Rectal smooth muscle tissue (tissue), 1 donor: ENCODE measurements around the gene AGAP1.

Source experiments
- H3K27ac ChIP-seq: one replicate; pipeline ENCODE4 v1.7.0; 2013; ENCODE audit warnings: low read depth, low read length, inconsistent platforms
- H3K27me3 ChIP-seq: one replicate; pipeline ENCODE4 v1.7.0; 2013; ENCODE audit warnings: low read length; ENCODE audit not compliant: control insufficient read depth, insufficient read depth
- H3K36me3 ChIP-seq: one replicate; pipeline ENCODE4 v1.7.0; 2013; ENCODE audit warnings: low read length; ENCODE audit not compliant: control insufficient read depth, insufficient read depth
- H3K4me1 ChIP-seq: one replicate; pipeline ENCODE4 v1.7.0; 2013; ENCODE audit warnings: low read length; ENCODE audit not compliant: control insufficient read depth, insufficient read depth
- H3K4me3 ChIP-seq: one replicate; pipeline ENCODE4 v1.7.0; 2013; ENCODE audit warnings: low read length
- H3K9ac ChIP-seq: one replicate; pipeline ENCODE4 v1.7.0; 2013; ENCODE audit warnings: low read length

AGAP1 gene

DNA sequence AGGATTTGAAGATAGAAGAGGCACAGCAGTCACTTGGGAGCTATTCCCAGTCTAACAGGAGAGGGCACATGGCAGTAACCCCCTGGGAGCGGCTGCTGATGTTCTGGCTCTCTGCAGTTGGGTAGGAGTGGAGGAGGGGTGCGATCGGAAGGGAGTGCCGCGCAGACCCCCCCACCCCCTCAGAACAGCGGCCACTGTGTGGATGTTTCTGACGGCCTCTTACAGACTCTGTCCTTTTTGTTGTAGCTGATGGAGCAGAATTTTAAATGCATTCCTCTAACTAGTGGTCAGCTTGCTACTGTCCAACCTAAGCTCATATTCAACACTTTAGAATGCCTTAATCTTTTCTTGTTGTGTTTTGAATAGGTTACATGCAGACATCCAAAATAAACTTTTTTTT is 127.9 kb downstream of the AGAP1 start:
- H3K4me3 ChIP-seq = no peak overlapping the region
- no peak overlapping the region for H3K27ac ChIP-seq
- H3K36me3 ChIP-seq = no peaks in the 10 kb centered on the region
- H3K4me1 ChIP-seq = peaks cover 2% of the 10 kb centered on the region
- no peak overlapping the region for H3K9ac ChIP-seq
- H3K27me3 ChIP-seq = no peaks in the 10 kb centered on the region

DNA sequence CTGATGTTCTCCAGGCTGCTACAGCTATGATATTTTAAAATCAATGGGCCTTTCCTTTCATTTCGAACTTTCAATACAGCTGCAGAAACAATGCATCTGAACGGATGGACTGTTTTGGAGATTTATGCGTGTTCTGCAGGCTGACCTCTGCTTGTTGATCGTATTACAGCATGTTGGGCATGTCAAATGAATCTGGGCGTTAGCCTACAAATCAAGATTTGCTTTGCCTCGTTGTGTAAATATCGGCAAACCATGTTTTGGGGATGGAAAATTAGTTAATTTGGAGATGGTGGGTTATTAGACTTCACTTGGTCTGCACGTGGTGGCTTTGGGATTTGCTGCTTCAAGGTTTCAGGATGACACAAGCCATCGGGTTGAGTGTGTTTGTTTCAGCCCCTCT is 129.3 kb downstream of the AGAP1 start:
- no peak overlapping the region for H3K9ac ChIP-seq

DNA sequence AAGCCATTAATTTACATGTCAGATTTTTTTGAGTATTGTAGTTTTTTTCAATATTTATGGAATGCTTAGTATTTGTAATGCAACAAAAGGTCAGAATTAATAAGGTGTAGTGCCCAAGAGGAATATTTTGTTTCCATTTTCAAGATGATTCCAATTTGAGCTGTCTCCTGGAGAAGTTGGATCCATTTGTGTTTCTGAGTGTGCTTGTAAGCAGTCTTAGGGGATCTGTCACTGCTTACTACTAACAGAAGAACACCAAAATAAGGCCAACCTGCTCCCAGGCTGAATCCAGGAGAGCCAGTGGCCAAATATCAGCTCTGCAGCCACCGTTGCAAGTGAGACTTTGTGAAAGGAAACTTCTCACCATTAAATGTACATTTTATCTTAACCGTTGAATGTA is 129.9 kb downstream of the AGAP1 start:
- no peaks in the 10 kb centered on the region for H3K36me3 ChIP-seq
- H3K4me3 ChIP-seq = no peak overlapping the region
- no peak overlapping the region for H3K27ac ChIP-seq
- no peaks in the 10 kb centered on the region for H3K27me3 ChIP-seq
- H3K4me1 ChIP-seq = no peaks in the 10 kb centered on the region
- no peak overlapping the region for H3K9ac ChIP-seq

More for the DNA sequence above, 129.3 kb downstream of the AGAP1 start:
- no peaks in the 10 kb centered on the region for H3K36me3 ChIP-seq
- no peaks in the 10 kb centered on the region for H3K27me3 ChIP-seq
- H3K4me3 ChIP-seq = no peak overlapping the region
- H3K4me1 ChIP-seq = no peaks in the 10 kb centered on the region
- no peak overlapping the region for H3K27ac ChIP-seq

DNA sequence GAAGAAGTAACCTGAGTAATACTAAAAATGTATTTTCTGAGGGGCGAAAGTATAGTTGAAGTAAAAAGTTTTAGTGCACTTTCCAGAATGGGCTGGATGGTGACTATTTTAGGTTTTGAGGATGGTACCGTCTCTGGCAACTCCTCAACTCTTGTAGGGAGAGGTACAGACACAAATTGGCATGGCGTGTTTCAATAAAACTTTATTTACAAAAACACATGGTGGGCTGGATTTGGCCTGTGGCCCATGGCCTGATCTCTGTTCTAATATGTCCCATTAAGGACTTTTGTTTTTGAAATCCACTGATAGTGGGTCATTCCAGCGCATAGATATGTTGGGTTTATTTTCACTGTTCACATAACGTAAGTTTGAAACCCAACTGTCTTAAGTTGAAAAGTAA is 132.8 kb downstream of the AGAP1 start:
- H3K27me3 ChIP-seq = no peaks in the 10 kb centered on the region
- H3K4me3 ChIP-seq = no peak overlapping the region
- H3K36me3 ChIP-seq = no peaks in the 10 kb centered on the region
- H3K27ac ChIP-seq = no peak overlapping the region
- no peak overlapping the region for H3K9ac ChIP-seq
- peaks cover 5% of the 10 kb centered on the region for H3K4me1 ChIP-seq

DNA sequence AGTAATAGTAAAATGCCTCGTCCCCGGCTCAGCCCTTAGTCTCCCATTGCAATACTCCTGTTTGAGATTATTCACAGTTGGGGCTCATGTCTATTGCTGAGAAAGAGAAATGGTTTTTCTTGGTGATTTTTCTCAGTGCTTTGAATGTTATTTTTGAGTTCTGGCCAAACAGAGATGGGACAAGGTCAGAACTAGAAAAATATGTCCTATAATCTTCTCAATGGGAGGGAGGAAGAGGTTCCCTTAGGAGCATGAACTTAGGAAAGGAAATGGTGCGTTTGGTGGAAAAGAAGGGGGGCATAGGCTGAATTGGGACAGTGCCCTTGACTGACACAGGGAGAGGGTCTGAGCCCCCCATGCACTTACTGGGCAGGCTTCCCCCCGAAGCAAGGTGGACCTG is 133.8 kb downstream of the AGAP1 start:
- no peak overlapping the region for H3K9ac ChIP-seq
- no peak overlapping the region for H3K4me3 ChIP-seq
- H3K4me1 ChIP-seq = peaks cover 5% of the 10 kb centered on the region
- H3K27me3 ChIP-seq = no peaks in the 10 kb centered on the region
- no peaks in the 10 kb centered on the region for H3K36me3 ChIP-seq
- no peak overlapping the region for H3K27ac ChIP-seq

DNA sequence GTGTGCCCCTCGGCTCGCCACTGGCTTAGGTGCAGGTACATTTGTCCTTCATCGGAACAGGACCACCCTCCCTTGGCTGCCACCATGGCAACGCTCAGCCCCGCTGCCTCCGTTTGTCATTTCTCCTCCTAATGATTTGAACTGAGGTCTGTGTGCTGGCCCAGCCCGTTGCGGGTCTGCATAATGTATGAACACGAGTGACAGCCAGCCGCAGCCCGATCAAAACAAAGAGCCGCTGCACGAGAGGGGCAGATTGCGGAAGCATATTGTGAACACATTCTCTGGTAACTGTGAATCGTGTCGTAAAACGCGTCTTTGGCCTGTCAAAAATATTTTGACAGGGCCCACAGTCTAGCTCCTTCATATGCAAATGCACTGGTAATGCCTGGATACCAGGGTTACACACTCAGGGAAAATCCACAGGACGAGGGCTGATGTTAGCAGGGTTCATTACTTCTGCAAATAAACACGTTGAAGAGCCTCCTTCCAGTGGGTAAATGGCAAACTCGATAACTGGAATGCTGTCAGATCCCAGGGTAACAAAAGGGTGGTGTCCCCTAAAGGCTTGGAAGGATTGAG is 137.0 kb downstream of the AGAP1 start:
- no peak overlapping the region for H3K4me3 ChIP-seq
- H3K9ac ChIP-seq = no peak overlapping the region
- no peaks in the 10 kb centered on the region for H3K27me3 ChIP-seq
- H3K27ac ChIP-seq = peak overlapping the region; percentile 0
- no peaks in the 10 kb centered on the region for H3K36me3 ChIP-seq
- H3K4me1 ChIP-seq = peaks cover 5% of the 10 kb centered on the region

DNA sequence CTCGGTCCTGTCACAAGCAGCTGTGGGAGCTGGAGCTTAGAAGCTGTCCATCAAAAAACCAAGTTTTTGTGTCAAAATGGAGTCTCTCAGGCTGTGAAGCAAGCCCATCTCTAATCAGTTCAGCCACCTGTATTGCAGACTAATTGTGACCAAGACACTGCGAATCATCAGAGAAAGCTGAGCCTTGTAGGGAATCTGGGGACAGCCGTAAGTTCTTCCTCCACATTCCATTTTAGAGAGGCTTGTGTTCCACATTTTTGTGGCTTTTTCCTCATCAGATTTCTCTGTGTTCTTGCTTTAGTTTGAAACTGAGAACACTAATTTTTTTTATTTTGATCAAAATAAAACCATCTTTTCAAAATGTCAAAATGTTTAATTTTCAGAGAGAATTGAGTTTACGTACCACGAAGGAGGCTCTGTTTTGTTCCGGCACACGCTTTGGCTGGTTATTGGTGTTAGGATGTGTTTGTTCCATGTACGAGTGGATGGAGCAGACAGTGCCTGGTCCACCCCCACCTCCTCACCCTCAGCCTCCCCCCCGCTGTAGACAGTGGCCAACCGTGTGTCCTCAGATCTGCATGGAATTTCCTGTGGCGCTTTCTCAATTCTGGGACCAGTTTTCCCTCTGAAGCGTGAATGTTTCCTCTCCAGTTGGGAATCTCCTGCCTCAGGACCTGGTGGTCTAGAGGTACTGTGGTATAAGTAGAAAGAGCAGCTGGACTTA is 140.8 kb downstream of the AGAP1 start:
- Histone ChIP-seq H3K4me1 (peaks cover 24% of the 10 kb centered on the region), H3K36me3 (no peaks in the 10 kb centered on the region), H3K27me3 (no peaks in the 10 kb centered on the region), H3K27ac (no peak overlapping the region), H3K9ac (no peak overlapping the region), H3K4me3 (no peak overlapping the region)

DNA sequence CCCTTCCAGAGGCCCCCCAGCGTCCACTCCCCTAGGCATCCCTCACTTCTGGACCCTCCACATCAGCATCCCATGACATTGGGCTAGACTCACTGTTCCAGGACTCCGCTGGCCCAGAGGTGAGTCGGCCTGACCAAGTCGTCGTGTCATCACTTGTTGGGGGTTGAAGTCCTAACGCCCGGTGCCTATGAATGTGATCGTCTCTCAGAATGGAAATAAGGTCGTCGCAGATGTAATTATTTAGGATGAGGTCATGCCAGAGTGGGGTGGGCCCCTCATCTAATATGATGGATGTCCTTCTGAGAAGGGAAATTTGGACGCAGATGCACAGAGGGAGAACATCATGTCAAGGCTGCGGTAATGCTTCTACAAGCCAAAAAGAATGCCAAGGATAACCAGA is 142.7 kb downstream of the AGAP1 start:
- Histone ChIP-seq H3K27me3 (no peaks in the 10 kb centered on the region), H3K4me1 (peaks cover 37% of the 10 kb centered on the region), H3K36me3 (no peaks in the 10 kb centered on the region), H3K9ac (no peak overlapping the region), H3K4me3 (no peak overlapping the region), H3K27ac (no peak overlapping the region)

DNA sequence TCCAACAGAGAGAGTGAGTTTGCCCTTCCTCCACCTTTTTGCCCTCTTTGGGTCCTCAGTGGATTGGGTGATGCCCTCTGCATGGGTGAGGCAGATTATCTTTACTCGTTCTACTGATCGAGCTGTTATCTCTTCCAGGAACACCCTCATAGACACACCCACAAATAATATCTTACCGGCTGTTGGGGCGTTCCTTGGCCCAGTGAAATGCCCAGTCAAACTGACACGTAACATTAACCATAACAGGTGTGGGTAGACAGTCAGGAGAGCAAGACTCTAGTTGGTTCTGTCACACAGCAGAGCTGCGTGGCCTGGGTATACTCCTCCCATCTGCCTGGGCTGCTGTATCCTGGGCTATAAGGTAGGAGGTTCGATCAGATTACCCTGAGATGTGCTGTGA is 144.1 kb downstream of the AGAP1 start:
- no peak overlapping the region for H3K4me3 ChIP-seq
- H3K9ac ChIP-seq = no peak overlapping the region
- H3K27me3 ChIP-seq = no peaks in the 10 kb centered on the region
- H3K36me3 ChIP-seq = no peaks in the 10 kb centered on the region
- H3K27ac ChIP-seq = peak overlapping the region; percentile 77
- H3K4me1 ChIP-seq = peaks cover 40% of the 10 kb centered on the region

DNA sequence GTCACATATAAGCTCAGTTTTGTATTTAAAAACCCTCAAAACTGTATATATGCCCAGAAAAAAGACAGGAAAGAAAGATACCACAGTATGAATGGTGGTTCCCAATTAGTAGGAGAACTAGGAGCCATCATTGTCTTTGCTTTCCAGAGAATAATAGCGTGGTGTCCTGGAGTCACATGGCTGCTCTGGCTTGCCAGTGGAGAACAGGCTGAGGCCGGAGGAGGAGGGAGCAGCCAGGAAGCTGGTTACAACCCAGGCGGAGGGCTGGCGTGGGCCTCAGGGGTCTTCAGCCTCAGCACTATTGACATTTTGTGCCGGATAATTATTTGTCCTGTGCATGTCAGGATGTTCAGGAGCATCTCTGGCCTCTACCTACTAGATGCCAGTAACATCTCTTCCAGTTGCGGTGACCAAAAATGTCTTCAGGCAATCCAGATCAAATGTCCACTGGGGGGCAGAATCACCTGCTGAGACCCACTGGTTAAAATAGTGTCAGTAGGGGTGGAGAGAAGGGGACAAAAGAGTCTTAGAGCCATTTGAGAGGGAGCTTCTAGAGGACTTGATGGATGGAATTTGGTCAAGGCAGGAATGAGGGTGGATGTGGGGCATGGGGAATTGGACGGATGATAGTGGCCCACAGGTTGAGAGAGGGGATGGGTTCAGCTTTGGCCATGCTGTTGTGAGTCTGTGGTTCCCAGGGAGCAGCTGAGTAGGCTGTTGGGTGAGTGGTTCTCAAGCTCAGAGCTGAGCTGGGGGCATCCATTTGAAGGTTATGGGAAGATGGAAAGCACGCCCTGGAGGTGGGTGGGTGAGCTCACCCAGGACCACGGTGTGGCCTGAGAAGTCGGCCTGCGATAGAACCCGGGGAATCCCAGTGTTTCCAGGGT is 144.9 kb downstream of the AGAP1 start:
- Histone ChIP-seq H3K4me3 (no peak overlapping the region), H3K27me3 (no peaks in the 10 kb centered on the region), H3K36me3 (no peaks in the 10 kb centered on the region), H3K4me1 (peaks cover 40% of the 10 kb centered on the region), H3K9ac (no peak overlapping the region), H3K27ac (peak overlapping the region; percentile 77)

DNA sequence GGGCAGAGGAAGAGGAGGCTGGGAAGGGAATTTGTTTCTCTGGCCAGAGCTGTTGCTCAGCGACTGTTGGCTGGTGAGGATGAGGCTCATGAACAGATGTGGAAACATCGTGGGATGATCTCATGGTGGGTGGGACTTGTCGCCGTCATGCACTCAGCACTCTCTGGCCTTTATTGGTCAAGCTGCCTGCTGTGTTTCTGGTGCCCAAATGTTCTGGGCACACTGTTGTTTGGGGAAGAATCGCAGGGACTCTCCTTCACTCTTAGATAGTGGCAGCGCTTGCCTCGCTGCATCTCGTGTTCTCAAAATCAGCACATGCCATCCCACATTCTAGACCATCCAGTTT is 145.6 kb downstream of the AGAP1 start:
- no peaks in the 10 kb centered on the region for H3K27me3 ChIP-seq
- no peak overlapping the region for H3K9ac ChIP-seq
- peaks cover 40% of the 10 kb centered on the region for H3K4me1 ChIP-seq
- H3K4me3 ChIP-seq = no peak overlapping the region
- H3K27ac ChIP-seq = peak overlapping the region; percentile 77
- H3K36me3 ChIP-seq = no peaks in the 10 kb centered on the region

DNA sequence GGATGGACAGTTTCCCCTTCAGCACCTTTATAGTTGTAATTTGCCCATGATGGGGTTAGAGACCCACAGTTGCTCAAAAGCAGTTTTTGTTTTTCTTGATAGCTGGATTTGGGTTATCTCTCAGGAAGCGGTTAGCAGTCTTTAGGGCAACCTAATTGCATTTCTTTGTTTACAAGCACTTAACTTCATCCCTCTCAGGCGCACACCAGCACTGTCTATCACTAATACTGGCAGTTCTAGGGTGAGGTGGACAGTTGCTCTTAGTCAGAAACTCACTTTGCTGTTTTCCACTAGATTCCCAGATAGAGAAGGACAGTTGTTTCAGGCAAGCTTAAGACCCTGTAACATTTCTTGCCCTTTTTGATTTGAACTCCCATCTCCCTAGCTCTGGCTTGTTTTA is 146.0 kb downstream of the AGAP1 start:
- H3K27me3 ChIP-seq = no peaks in the 10 kb centered on the region
- H3K9ac ChIP-seq = no peak overlapping the region
- no peaks in the 10 kb centered on the region for H3K36me3 ChIP-seq
- peaks cover 40% of the 10 kb centered on the region for H3K4me1 ChIP-seq
- H3K4me3 ChIP-seq = peak overlapping the region; percentile 22
- peak overlapping the region; percentile 77 for H3K27ac ChIP-seq
